ENCODE data around the gene ZBTB47. TPM values are rescaled to one million over a fixed set of nuclear protein-coding genes. Genes with fewer than 3 reads are reported as not detected.

ZBTB47 gene
- total RNA-seq, 1 donor from 2014 or later: 22.1 TPM

DNA sequence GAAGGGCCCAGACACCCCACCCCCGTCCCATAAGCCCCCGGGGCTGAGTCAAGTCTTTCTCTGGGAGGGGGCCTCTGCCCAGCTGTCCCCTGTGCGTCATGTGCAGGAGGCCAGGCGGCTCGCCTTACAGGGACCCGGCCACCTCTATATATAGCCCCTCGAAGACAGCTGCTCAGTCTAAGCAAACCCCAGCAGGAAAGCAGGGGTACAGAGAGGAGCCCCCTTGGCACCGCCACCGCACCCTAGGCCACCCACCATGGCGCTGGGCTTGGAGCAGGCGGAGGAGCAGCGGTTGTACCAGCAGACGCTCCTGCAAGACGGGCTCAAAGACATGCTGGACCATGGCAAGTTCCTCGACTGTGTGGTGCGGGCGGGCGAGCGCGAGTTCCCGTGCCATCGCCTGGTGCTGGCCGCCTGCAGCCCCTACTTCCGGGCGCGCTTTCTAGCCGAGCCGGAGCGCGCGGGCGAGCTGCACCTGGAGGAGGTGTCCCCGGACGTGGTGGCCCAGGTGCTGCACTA lies 31.9 kb downstream of the ZBTB47 start, which contains the start of gene KLHL40:
Gene KLHL40 (plus strand): TSS at position 175 of the 519 bp plus-strand sequence. CDS start 82 bp downstream, at position 257.
- no peak for DNase-seq

DNA sequence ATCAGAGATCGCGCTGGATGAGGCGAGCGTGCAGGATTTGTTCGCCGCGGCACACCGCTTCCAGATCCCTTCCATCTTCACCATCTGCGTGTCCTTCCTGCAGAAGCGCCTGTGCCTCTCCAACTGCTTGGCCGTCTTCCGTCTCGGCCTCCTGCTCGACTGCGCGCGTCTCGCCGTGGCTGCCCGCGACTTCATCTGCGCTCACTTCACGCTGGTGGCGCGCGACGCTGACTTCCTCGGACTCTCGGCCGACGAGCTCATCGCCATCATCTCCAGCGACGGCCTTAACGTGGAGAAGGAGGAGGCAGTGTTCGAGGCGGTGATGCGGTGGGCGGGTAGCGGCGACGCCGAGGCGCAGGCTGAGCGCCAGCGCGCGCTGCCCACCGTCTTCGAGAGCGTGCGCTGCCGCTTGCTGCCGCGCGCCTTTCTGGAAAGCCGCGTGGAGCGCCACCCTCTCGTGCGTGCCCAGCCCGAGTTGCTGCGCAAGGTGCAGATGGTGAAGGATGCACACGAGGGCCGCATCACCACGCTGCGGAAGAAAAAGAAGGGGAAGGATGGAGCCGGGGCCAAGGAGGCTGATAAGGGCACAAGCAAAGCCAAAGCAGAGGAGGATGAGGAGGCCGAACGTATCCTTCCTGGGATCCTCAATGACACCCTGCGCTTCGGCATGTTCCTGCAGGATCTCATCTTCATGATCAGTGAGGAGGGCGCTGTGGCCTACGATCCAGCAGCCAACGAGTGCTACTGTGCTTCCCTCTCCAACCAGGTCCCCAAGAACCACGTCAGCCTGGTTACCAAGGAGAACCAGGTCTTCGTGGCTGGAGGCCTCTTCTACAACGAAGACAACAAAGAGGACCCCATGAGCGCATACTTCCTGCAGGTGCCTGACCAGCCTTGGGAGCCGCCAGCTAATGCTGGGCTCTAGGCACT lies 32.7 kb downstream of the ZBTB47 start:
- no peak for DNase-seq

DNA sequence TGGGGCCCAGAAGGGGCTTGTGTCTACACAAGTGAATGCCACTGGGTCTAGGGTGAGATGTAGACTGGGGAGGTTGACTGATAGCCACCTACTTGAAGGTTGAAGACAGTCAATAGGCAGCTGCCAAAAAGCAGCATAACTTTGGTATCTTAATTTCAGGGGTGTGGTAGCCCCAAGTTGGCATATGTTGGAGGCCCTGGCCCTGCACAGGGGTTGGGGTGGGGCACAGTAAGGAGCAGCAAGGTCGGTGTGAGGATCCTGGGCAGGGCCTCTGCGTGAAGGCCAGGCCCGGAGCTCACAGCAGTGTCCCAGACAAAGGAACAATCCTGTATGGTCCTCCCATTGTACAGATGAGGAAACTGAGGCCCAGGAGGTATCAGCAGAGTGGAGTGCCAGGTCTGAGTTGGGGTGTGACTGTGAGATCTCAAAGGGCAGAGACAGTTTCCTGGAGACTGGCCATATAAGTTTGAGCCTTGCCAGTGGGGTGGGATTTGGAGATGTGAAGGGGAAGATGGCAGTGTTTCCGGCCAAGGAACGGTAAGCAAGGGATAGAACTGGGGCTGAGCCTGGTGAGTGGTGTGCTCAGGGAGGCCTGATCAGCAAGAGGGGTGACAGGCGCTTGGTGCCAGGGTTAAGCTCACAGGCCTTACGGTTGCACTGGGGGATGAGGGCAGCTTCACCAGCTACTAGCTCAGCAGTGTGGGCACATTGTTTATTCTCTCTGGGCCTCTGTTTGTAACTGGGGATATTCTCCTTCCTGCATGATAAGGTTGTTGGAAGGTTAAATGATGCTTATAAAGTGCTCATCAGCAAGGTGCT lies 33.5 kb downstream of the ZBTB47 start:
- no peak for DNase-seq

DNA sequence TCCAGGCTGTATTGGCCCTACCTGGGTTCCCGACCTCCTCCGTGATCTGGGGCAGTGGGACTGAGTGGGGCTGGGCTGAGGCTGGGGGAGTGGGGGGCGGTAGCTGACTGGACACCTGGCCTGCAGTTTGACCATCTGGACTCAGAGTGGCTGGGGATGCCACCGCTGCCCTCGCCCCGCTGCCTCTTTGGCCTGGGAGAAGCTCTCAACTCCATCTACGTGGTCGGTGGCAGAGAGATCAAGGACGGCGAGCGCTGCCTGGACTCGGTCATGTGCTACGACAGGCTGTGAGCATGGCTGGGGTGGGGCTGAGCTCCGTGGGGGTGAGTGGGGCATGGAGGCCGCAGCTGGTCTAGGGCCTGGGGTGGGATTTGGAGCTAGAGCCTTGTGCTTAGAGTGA lies 34.5 kb downstream of the ZBTB47 start:
- no peak for DNase-seq

DNA sequence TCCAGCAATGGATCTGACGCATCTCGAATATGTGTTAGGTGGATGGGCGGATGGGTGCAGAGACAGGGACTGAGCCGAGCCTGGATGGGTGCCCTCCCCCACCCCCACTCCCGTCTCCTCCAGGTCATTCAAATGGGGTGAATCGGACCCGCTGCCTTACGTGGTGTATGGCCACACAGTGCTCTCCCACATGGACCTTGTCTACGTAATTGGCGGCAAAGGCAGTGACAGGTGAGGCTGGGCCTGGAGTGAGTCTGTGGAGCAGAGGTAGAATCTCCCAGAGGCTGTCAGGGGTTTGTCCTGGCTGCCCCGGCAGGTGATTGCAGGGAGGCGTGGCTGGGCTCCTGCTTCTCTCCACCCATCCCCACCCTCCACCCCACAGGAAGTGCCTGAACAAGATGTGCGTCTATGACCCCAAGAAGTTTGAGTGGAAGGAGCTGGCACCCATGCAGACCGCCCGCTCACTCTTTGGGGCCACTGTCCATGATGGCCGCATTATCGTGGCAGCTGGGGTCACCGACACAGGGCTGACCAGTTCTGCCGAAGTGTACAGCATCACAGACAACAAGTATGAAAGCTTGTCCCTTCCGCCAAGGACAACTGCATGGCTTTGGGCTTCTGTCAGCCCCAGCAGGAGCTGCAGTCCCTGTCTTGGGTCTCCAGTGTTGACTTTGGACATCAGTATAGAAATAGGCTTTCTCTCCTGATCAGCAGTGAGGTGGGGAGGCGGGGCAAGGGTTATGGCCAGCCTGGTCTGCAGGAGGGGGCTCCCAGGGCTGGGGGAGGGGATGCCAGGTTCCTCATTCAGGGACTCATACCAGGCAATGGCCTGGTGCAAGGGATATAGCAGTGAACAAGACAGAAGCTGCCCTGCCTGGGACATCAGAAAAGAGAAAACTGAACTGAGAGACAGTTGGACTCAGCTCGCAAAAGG lies 35.3 kb downstream of the ZBTB47 start:
- DNase-seq: no peak

DNA sequence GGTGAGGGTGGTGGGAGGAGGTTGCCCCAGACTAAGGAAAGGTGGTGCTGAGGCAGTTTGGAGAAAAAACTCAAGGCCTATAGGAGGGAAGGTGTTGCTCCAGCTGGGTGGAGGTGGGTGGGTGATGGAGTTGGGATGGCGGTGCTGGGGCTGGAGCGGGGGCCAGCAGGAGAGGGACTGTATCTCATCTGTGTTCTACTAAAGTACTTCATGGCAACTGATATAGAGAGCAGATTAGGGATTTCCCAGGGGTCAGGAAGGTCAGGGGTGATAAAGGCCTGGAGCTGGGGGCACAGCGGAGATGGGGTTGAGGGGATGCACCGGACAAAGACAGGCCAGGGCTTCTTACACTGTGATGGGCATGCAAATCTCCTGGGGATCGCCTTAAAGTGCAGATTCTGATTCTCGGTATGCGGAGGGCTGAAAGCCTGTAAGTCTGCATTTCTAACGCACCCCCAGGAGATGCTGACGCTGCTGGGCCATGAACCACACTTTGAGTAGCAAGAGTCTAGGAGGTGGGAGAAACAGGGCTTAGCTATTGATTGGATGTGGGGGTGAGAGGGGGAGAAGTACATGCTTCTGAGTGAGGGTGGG lies 36.0 kb downstream of the ZBTB47 start:
- DNase-seq: no peak

DNA sequence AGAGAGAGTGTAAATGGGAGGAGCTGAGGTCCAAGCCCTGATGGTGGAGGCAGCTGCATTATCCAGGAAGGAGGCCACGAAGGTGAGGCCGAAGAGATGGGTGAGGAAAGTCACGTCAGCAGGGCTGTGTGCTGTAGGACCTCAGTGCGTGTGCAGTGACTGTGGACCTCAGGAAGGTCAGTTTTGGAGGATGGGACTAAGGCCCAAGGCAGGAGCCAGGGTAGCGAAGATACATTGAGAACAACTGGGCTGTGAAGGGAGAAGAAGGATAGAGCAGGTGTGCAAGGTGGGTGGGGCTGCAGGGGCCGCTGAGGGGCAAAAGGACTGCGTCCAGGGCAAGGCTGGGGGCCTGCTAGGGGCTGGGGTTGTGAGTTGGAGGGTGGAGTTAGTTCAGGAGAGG lies 36.7 kb downstream of the ZBTB47 start:
- no peak for DNase-seq

DNA sequence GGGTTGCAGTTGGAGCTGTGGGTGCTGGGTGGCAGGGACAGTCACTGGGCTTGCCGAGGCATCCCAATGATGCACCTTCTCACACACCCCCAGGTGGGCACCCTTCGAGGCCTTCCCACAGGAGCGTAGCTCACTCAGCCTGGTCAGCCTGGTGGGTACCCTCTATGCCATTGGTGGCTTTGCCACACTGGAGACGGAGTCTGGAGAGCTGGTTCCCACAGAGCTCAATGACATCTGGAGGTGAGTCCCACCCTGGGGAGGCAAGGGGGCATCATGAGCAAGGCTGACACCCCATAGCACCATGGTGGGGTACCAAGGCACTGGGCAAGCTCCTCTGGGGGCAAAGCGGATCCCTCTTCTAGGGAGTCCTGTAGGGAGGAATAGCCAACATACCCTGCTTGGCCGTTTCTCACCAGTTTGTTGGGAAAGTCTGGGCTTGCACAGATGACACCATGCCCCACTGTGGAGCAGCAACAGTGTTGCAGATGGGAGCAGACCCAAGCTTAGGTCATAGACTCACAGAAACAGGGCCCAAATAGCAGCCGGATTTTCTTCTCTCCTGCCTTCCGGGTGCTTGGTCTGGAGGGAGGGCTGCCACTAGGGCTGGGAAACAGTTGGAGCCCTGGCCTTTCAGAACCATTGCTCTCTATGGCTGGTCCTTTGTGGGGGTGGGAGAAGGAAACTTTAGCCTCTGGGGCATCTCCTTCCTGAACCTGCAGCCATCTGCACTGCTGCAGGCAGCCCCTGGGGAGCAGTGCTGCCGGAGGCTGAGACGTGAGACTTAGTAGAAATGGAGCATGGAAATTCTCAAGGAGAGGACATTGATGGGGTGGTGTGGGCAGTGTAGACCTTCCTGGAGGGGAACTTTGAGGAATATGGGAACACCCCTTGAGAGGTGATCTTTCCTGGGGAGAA lies 37.5 kb downstream of the ZBTB47 start:
- no peak for DNase-seq

DNA sequence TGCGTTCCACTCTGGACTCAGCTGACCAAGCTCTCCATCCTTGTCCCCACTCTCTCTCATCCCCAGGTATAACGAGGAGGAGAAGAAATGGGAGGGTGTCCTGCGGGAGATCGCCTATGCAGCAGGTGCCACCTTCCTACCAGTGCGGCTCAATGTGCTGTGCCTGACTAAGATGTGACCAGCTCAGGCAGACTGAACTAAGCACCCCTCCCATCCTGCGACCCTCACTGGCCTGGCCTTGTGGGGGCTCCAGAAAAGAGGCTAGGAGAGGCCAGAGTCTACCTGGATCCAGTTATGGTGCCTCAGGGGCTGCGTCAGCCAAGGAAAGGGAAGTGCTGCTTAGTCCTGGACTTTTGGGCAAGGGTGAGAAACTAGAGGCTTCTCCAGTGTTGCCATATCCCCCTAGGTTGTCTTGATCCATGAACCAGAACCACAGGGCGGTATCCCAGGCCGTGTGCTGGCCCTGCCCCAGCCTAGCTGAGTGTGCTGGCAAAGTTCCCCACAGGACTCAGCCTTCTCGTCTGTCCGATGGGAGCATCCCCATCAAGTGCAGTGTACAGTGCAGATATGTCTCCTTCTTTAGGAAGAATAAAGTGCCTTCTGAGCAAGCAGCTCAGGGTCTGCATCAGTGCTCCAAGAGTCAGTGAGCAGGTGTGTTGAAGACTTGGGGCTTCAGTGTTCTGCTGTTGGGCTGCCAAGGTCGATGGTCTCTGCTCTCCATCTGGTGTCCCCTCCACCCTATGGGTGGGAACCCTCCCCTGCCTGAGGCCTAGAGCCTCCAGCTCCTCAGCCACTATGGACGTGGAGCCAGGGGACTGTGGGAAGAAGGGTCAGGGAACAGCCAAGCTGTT lies 38.5 kb downstream of the ZBTB47 start:
- DNase-seq: no peak

DNA sequence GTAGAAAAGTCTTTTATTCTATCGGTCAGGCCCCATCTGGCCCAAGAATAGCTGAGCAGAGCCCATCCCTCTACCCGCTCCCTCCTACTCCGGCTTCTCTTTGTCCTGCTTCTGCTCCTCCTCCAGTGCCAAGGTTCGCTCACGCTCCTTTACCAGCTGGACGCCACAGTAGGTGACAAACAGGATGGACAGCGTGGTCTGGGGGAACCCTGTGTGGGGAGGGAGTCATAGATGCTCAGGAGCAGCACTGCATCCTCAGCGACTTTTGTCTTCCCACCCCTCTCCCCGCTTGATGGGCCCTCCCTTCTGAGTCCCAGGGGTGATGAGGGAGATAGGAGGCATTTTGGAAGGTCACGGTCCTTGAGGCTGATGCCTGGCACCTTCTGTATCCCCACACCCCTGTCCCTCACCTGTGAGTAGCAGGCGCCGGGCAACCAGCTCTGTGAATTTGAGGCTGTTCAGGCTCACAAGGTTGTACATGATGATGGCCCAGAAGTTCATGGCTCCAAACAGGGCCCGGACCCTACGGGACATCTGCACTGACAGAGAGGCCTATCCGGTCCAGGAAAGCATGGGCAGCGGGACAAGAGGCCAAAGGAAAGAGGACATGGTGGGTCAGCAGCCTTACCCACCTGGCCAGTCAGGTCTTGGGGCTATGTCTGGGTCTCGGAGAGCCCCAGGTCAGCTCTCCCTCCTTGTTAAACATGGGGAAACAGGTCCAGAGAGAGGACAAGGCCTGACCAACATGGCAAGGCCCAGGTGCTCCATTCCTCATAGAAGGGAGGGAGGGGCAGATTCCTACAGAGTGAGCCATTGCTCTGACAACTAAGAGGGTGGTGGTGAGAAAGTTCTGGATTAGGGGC lies 39.4 kb downstream of the ZBTB47 start:
- no peak for DNase-seq

DNA sequence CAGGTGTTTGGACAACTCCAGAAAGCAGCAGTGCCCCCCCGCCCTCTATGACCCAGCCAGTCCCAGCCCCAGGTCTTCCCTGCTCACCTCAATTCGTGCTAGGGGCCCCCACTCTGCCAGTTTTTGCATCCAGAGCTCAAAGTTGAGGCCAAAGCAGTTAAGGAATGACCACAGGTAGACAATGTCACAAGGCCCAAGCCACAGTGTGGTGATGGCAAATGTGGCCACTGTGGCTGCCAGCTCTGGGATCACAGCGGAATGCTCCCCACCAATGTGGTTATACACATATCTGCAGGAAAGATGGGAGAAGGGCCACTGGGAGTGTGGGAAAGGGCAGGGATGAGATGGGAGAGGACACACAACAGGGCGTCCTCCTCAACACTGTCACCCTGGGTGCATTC lies 40.0 kb downstream of the ZBTB47 start:
- DNase-seq: no peak

DNA sequence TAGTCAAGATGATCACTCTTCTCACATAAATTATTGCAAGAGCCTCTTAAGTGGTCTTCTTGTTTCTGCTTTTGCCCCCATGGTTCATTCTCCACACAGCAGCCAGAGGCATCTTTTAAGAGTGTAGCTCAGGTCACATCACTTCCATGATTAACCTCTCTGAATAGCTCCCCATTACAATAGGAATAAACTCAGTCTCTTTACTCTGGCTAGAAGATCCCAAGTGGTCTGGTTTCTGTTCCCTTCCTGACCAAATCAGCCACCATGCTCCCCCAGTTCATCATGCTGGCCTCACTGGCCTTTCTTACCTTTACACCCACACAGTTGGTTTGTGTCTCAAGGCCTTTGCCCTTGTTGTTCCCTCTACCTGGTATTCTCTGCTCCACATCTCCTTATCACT lies 40.9 kb downstream of the ZBTB47 start:
- DNase-seq: no peak

DNA sequence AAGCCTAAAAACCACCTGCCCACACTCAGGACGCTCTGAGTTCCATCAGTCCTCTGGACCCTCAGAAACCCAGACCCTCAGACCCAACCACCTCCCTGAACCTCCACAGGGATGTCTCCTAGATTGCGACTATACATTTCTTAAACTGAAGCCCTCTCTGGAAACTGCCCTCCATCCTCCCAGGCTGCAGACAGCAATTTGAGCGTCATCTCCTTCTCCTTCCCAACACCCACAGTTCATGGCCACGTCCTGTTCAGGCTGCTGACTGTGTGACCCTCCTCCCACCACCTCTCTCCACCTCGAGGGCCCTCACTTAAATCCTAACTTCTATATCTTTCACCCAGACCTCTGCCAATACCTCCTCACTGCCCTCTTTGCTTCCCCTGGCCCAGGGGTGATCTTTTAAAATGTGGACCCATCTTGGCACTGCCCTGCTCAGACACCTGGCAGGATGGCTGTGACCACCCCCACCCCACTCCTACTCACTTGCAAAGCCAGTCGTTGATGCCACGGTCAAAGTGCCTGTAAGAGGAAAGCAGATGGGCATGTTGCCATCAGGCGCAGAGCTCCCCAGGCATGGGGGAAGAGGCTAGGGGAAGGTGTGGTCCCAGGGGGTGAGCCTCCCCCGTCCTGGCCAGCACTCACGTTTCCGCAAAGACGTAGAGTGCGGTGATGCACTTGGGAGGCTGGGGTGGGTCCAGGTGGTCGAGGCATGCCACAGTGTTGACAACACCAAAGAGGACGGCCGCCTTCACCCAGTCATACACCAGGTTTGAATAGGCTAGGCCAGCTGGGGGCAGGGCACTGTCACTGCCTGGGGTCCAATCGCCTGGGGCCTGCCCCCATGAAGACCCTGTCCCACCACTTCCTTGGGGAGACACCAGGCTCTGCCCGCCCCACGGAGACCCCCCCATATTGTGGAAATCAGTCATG lies 43.1 kb downstream of the ZBTB47 start:
- no peak for DNase-seq

DNA sequence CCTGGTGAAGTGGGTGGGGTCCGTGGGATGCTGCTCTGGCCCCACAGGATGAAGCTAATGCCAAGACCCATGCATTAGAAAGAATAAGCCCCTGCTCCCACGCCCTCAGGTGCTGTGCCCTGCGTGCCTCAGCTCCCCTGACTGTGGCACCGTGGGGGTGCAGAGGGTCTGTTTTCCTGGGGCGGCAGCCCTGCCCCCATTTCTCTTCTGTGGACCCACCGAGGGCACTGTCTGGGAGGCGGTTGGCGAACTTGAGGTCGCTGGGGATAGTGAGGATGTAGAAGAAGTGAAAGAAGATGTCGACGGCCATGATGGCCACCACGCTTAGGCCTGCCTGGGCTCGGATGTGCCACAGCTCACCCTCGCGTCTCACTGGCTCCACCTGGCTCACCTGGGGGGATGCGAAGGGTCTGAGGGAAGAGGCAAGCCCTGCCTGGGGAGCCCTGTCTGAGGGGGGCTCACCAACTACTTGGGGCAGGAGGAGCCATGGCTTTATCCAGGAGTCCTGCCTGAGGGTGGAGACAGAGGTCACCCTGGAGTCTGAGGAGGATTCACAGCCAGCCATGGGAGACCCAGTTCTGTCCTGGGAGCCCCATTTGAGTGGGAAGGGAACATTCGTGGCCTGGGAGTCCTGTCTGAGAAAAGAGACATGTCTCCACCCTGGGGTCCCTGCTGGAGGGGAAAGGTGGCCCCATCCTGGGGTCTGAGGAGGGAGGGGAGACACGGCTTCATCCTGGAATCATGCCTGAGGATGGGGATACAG lies 44.0 kb downstream of the ZBTB47 start:
- DNase-seq: no peak

DNA sequence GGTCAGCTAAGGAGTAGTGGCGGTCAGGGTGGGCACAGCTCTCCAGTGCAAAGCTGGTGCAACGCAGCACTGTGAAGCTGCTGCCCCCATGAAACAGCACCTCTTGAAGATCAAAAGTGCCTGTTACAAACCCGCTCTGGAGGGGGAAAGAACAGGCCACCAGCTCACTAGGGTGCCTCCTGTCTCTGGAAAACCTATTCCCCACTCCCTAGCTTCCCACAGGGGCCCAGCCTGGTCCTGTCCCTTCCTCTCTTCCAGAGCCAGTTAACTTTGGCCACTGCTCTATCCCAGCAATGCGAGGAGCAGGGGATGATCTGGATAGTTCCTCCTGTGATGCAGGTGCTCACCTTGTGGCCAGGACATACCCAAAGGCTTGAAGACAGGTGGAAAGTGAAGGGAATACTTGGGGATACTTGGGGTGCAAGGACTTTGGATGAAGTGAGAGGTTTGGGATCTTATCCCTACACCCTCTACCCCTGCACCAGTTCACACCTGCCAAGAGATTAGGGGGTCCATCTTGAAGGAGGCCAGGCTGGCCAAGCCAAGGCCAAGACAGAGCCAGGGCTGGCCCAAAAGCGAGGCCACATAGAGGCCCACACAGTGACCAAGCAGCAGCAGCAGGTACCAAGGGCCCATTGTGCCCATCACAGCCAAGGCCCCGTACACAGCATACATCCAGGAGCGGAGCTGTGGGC lies 44.9 kb downstream of the ZBTB47 start:
- no peak for DNase-seq

DNA sequence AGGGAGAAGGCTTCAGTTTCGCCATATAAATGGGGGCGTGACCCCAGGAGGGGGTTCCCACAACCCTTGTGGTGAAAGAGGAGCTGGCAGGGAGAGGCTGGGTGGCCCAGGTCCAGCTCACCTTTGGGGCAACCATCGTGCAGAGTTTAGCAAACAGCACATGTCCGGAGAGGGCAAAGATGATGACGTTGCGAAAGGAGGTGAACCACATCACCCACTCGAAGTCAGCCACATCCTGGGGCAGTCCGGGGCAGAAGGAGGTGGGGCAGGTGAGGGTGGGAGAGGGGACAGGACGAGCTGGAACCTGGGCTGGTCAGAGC lies 45.4 kb downstream of the ZBTB47 start:
- no peak for DNase-seq

All from occipital lobe (tissue), 2 donors.